Measurements from ENCODE around the gene OR2F2.
A peak's percentile ranks its signal among the peaks of the same experiment; 100 is the strongest.

The OR2F2 gene

GRCh38 chr7:143938379-143939243 lies 3.6 kb downstream of the OR2F2 start:
- H3K4me3 ChIP-seq (ENCODE audit: low read length): no peak overlapping the region
- no peak for TF ChIP-seq CTCF (conservative IDR thresholded peaks at IDR 0.05; ENCODE audit: low read length)
- no peak for DNase-seq (ENCODE audit: low read depth)

GRCh38 chr7:143945423-143945822 lies 10.4 kb downstream of the OR2F2 start:
- no peak for TF ChIP-seq CTCF (conservative IDR thresholded peaks at IDR 0.05; ENCODE audit: low read length)
- DNase-seq (ENCODE audit: low read depth): no peak
- no peak overlapping the region for H3K4me3 ChIP-seq (ENCODE audit: low read length)

GRCh38 chr7:143947111-143947510 lies 12.1 kb downstream of the OR2F2 start:
- TF ChIP-seq CTCF (conservative IDR thresholded peaks at IDR 0.05; ENCODE audit: low read length): no peak
- no peak for DNase-seq (ENCODE audit: low read depth)
- no peak overlapping the region for H3K4me3 ChIP-seq (ENCODE audit: low read length)

- DNase-seq (ENCODE audit: low read depth): no peak
- no peak for TF ChIP-seq CTCF (conservative IDR thresholded peaks at IDR 0.05; ENCODE audit: low read length)
- no peak overlapping the region for H3K4me3 ChIP-seq (ENCODE audit: low read length)
These were observed 13.7 kb downstream of the OR2F2 start for GRCh38 chr7:143948733-143949132.

- TF ChIP-seq CTCF (conservative IDR thresholded peaks at IDR 0.05; ENCODE audit: low read length): no peak
- no peak for DNase-seq (ENCODE audit: low read depth)
- H3K4me3 ChIP-seq (ENCODE audit: low read length): no peak overlapping the region
These were observed 18.4 kb downstream of the OR2F2 start for GRCh38 chr7:143953421-143953820.

GRCh38 chr7:143954135-143954534 lies 19.1 kb downstream of the OR2F2 start:
- no peak overlapping the region for H3K4me3 ChIP-seq (ENCODE audit: low read length)
- DNase-seq (ENCODE audit: low read depth): peak; percentile 1
- TF ChIP-seq CTCF (conservative IDR thresholded peaks at IDR 0.05; ENCODE audit: low read length): no peak

GRCh38 chr7:143954544-143954943 lies 19.5 kb downstream of the OR2F2 start, which contains the start of gene OR2F1:
Gene OR2F1, plus strand, starts transcription at chr7:143954844. Its CDS starts 5,127 bp downstream, at chr7:143959971.
- no peak for TF ChIP-seq CTCF (conservative IDR thresholded peaks at IDR 0.05; ENCODE audit: low read length)
- DNase-seq (ENCODE audit: low read depth): no peak
- no peak within 1 kb of the TSS for H3K4me3 ChIP-seq (ENCODE audit: low read length)
